ENCODE data around the gene SPATA33.

- TF ChIP-seq, protein P1, sequence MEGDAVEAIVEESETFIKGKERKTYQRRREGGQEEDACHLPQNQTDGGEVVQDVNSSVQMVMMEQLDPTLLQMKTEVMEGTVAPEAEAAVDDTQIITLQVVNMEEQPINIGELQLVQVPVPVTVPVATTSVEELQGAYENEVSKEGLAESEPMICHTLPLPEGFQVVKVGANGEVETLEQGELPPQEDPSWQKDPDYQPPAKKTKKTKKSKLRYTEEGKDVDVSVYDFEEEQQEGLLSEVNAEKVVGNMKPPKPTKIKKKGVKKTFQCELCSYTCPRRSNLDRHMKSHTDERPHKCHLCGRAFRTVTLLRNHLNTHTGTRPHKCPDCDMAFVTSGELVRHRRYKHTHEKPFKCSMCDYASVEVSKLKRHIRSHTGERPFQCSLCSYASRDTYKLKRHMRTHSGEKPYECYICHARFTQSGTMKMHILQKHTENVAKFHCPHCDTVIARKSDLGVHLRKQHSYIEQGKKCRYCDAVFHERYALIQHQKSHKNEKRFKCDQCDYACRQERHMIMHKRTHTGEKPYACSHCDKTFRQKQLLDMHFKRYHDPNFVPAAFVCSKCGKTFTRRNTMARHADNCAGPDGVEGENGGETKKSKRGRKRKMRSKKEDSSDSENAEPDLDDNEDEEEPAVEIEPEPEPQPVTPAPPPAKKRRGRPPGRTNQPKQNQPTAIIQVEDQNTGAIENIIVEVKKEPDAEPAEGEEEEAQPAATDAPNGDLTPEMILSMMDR (IDR thresholded peaks at IDR 0.05; ENCODE audit: borderline replicate concordance, extremely low read depth, low read length, poor library complexity, severe bottlenecking): no peak
- no peak for TF ChIP-seq EZH2 (IDR thresholded peaks at IDR 0.05; ENCODE audit: borderline replicate concordance, low read depth, low read length, severe bottlenecking)
Measured at GRCh38 chr16:89646906-89647305, 10.7 kb upstream of the SPATA33 start.

Measured in DND-41 (cell line).